ENCODE results near the gene LRFN3.
"Not testable (repeated sequence)": the region's sequence is repeated elsewhere in the genome, so short reads cannot be mapped to it uniquely, and the experiment has no call there.

The LRFN3 gene

DNA sequence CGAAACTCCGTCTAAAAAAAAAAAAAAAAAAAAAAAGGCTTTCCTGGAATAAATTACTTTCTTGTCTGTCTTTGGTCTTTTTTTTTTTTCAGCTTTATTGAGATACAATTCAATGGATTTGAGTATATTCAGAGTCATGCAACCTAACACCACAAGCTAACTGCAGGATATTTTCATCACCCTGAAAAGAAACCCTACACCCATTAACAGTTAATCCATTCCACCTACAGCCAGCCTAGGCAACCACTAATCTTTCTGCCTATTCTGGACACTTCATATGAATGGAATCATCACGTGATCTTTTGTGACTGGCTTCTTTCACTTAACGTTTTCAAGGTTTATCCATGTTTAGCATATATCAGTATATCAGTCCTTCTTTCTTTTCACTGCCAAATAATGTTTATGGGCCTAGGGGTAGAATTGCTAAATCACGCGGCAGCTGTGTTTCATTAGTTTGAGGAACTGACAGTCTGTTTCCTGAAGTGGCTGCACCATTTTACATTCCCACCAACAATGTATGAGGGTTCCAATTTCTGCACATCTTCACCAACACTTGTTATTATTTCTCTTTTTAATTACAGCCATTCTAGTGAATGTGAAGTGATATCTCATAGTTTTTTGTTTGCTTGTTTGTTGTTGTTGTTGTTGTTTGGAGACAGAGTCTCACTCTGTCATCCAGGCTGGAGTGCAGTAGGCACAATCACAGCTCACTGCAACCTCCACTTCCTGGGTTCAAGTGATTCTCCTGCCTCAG lies 19.9 kb downstream of the LRFN3 start:
- H3K27ac ChIP-seq = no peak overlapping the region
- TF ChIP-seq, protein P1, sequence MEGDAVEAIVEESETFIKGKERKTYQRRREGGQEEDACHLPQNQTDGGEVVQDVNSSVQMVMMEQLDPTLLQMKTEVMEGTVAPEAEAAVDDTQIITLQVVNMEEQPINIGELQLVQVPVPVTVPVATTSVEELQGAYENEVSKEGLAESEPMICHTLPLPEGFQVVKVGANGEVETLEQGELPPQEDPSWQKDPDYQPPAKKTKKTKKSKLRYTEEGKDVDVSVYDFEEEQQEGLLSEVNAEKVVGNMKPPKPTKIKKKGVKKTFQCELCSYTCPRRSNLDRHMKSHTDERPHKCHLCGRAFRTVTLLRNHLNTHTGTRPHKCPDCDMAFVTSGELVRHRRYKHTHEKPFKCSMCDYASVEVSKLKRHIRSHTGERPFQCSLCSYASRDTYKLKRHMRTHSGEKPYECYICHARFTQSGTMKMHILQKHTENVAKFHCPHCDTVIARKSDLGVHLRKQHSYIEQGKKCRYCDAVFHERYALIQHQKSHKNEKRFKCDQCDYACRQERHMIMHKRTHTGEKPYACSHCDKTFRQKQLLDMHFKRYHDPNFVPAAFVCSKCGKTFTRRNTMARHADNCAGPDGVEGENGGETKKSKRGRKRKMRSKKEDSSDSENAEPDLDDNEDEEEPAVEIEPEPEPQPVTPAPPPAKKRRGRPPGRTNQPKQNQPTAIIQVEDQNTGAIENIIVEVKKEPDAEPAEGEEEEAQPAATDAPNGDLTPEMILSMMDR (conservative IDR thresholded peaks at IDR 0.05) = no peak

DNA sequence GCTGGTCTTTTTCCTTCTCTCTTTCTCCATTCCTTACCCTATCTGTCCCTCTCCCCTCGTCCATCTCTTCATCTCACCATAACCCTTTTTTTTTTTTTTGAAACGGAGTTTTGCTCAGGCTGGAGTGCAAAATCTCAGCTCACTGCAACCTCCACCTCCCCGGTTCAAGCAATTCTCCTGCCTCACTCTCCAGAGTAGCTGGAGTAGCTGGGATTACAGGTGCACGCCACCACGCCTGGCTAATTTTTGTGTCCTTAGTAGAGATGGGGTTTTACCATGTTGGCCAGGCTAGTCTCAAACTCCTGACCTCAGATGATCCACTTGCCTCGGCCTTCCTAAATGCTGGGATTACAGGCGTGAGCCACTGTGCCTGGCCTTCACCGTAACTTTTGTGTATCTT lies 21.2 kb downstream of the LRFN3 start:
- H3K27ac ChIP-seq = not testable (repeated sequence)

DNA sequence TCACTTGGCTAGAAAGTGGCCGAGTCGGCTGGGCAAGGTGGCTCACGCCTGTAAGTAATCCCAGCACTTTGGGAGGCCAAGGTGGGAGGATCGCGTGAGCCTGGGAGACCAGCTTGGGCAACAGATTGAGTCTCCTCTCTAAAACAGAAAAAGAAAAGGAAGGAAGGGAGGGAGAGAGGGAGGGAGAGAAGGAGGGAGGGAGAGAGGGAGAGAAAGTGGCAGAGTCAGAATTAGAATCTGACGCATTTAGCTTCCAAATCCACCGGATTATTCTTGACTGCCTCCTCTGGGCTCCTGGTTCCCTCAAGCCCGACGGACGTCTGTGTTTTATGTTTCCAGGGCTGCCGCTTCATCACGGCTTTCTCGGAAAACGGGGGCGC lies 22.5 kb downstream of the LRFN3 start:
- TF ChIP-seq, protein P1 (conservative IDR thresholded peaks at IDR 0.05) = no peak

DNA sequence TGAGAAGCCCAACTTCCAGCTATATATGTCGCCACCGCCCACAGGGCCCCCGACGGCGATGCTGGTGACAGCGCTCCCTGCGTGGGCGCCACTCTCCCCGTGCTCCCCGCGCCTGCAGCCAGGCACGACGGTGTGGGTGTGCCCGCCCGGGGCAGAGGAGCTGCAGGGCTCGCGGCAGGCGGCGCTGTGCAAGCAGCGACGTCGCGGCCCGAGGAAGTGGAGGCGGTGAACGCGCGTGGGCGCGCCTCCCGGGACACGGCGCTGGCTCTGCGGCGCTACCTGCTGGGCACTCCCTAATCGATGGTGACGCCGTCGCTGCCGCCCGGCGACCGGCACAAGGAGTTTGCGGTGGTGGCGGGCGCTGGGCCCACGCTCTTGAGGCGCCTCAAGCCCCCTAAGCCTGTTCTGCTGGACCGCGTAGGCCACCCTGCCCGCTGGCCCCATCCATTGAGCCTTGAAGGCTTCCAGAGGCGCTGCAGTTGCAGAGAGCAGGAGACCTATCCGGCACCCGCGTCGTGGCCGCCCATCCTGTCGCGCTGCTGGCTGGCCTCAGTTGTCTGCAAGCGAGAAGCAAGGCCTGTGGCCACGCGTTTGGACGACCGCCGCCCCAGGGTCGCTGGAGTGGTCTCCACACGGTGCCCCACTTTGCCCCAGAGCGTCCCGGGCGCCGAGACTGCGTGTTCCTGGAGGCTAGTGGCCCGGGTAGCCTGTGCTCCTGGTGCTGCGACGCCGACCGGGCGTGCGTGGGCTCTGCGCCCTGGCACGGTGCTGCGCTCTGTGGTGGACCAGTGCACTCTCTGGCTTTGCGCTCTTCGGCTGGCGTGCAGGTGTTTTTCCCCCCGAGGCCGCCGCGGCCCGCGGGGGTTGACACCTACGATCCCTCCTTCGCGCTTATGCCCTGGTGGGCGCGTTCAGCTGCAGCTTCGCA lies 23.1 kb downstream of the LRFN3 start:
- H3K27ac ChIP-seq = no peak overlapping the region
- TF ChIP-seq, protein P1 (conservative IDR thresholded peaks at IDR 0.05) = peak; percentile 74

More for the DNA sequence above, 22.5 kb downstream of the LRFN3 start:
- H3K27ac ChIP-seq = no peak overlapping the region

DNA sequence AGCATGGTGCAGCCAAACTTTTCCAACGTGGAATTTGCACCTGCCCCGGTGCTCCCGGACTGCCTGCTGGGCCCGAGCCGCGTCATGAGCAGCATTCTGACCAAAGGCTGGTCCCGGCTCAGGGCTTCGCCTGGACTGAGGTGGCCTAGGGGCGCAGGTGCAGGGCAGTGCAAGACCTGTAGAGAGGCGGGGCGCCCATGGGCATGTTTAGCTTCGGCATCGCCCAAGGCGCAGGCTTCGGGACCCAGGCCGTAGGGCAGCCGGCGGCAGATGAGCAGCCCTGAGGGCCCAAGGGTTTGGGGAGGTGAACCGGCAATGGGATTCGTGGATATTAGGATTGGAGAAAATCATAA lies 23.8 kb downstream of the LRFN3 start:
- no peak overlapping the region for H3K27ac ChIP-seq
- TF ChIP-seq, protein P1 (conservative IDR thresholded peaks at IDR 0.05) = no peak

DNA sequence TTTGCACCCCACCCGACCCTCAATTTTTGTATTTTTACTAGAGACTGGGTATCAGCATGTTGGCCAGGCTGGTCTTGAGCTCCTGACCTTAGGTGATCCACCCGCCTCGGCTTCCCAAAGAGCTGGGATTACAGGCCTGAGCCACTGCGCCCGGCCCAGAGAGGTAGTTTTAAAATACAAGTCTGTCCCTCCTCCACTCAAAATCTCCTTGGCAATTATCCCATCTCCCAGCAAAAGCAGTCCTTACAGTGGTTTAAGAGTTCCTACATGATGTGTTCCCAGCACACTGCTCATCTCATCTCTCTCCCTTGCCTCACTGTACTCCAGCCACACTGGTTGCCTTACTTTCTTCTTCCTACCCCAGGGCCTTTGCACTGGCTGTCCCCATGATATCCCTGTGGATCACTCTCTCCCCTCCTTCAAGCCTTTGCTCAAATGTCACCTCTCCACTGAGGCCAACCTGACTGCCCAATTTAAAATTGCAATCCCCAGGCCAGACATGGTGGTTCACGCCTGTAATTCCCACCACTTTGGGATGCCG lies 24.3 kb downstream of the LRFN3 start:
- H3K27ac ChIP-seq = no peak overlapping the region
- TF ChIP-seq, protein P1 (conservative IDR thresholded peaks at IDR 0.05) = no peak

DNA sequence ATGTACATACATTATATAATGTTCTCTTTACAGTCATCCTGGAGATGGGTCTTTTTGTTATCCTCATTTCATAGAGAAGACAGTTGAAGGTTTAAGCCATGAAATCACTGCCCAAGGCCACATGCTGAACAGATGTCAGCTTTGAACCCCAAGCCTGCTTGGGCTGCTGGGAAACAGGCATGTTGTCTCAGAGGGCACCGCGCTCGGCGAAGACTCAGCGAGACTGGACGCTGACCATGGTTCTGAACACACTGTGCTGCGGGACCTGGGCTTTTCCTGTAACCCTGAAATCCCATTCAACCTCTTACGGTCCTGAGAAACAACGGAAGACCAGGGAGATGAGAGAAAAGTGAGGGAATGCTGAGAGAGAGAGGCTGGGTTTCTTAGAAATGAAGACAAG lies 27.3 kb downstream of the LRFN3 start:
- TF ChIP-seq, protein P1 (conservative IDR thresholded peaks at IDR 0.05) = no peak

More for the DNA sequence above, 27.3 kb downstream of the LRFN3 start:
- H3K27ac ChIP-seq = no peak overlapping the region
